Measurements from ENCODE around the gene SOD2.
A peak's percentile ranks its signal among the peaks of the same experiment; 100 is the strongest.
"Not testable (repeated sequence)": the region's sequence is repeated elsewhere in the genome, so short reads cannot be mapped to it uniquely, and the experiment has no call there.

Gene SOD2

GRCh38 chr6:159715605-159716004 is 22.6 kb upstream of the SOD2 start:
- H3K4me3 ChIP-seq (ENCODE audit: low read depth, low read length): no peak overlapping the region
- TF ChIP-seq MYC (IDR thresholded peaks at IDR 0.05; ENCODE audit: low read depth, low read length): no peak
- TF ChIP-seq, protein P1, sequence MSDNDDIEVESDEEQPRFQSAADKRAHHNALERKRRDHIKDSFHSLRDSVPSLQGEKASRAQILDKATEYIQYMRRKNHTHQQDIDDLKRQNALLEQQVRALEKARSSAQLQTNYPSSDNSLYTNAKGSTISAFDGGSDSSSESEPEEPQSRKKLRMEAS (IDR thresholded peaks at IDR 0.05; ENCODE audit: low read depth, low read length): no peak
- no peak for TF ChIP-seq CTCF (IDR thresholded peaks at IDR 0.05; ENCODE audit: low read depth, low read length)
- no peak for TF ChIP-seq POLR2A (IDR thresholded peaks at IDR 0.05; ENCODE audit: extremely low read depth, insufficient read length)

DNA sequence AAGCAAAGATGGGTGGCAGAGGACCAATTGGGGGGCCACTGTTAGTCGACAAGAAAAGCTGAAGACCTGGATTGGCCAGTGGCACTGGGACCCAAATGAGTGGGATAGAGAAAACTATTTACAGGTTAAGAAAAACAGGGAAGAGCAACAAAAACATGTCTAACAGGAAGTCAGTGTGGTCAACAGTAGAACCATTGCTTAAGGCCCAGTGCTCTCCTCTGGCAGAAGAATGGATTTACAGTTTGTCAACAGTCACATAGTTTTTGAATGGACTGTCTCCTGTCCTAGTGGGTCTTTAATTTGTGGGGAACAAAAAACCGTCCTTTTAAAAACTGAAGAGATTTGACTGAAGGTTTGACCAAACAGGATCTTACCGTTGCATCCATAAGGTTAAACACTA is 22.1 kb upstream of the SOD2 start:
- no peak overlapping the region for H3K4me3 ChIP-seq (ENCODE audit: low read depth, low read length)
- peak; percentile 65 for DNase-seq (ENCODE audit: low read depth)
- TF ChIP-seq, protein P1 (IDR thresholded peaks at IDR 0.05; ENCODE audit: low read depth, low read length): no peak
- TF ChIP-seq POLR2A (IDR thresholded peaks at IDR 0.05; ENCODE audit: extremely low read depth, insufficient read length): no peak
- no peak for TF ChIP-seq CTCF (IDR thresholded peaks at IDR 0.05; ENCODE audit: low read depth, low read length)
- no peak for TF ChIP-seq MYC (IDR thresholded peaks at IDR 0.05; ENCODE audit: low read depth, low read length)

More at GRCh38 chr6:159715605-159716004, 22.6 kb upstream of the SOD2 start:
- DNase-seq (ENCODE audit: low read depth): no peak

GRCh38 chr6:159714404-159714803 is 21.4 kb upstream of the SOD2 start:
- DNase-seq (ENCODE audit: low read depth): no peak
- H3K4me3 ChIP-seq (ENCODE audit: low read depth, low read length): no peak overlapping the region
- TF ChIP-seq MYC (IDR thresholded peaks at IDR 0.05; ENCODE audit: low read depth, low read length) (no peak), CTCF (IDR thresholded peaks at IDR 0.05; ENCODE audit: low read depth, low read length) (no peak)
- TF ChIP-seq, protein P1 (IDR thresholded peaks at IDR 0.05; ENCODE audit: low read depth, low read length): no peak

- no peak for DNase-seq (ENCODE audit: low read depth)
- H3K4me3 ChIP-seq (ENCODE audit: low read depth, low read length): no peak overlapping the region
- TF ChIP-seq CTCF (IDR thresholded peaks at IDR 0.05; ENCODE audit: low read depth, low read length) (no peak), MYC (IDR thresholded peaks at IDR 0.05; ENCODE audit: low read depth, low read length) (no peak), POLR2A (IDR thresholded peaks at IDR 0.05; ENCODE audit: extremely low read depth, insufficient read length) (no peak)
- TF ChIP-seq, protein P1 (IDR thresholded peaks at IDR 0.05; ENCODE audit: low read depth, low read length): no peak
These were observed 20.9 kb upstream of the SOD2 start for GRCh38 chr6:159713984-159714383.

- DNase-seq (ENCODE audit: low read depth): not testable (repeated sequence)
These were observed 19.3 kb upstream of the SOD2 start for GRCh38 chr6:159712389-159712788.

GRCh38 chr6:159710603-159711002 is 17.6 kb upstream of the SOD2 start:
- H3K4me3 ChIP-seq (ENCODE audit: low read depth, low read length); DNase-seq (ENCODE audit: low read depth): not testable (repeated sequence)

More at GRCh38 chr6:159712389-159712788, 19.3 kb upstream of the SOD2 start:
- H3K4me3 ChIP-seq (ENCODE audit: low read depth, low read length): not testable (repeated sequence)

DNA sequence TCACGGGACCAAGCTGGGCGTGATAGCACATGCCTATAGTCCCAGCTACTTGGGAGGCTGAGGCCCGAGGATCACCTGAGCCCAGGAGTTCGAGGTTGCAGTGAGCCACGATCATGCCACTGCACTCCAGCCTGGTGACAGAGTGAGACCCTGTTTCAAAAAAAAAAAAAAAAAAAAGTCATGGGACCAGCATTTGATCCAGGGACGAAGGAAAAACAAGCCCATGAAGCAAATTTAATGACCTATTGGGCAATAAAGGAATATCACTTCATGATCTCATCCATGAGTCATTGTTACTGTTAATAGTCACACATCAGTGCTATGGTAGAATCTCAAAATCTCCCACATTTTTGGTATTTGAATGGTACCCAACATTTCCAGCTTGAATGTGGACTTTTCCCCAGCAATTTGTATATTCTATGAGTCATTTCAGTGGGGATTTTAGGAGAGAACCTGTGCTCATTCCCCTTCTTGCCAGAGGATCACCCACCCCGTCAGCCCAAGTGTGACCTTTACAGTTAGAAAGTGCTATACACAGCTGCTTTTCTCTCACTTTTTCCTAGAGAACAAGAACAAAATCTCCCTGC is 8.5 kb upstream of the SOD2 start:
- TF ChIP-seq POLR2A (IDR thresholded peaks at IDR 0.05; ENCODE audit: extremely low read depth, insufficient read length) (no peak), CTCF (IDR thresholded peaks at IDR 0.05; ENCODE audit: low read depth, low read length) (no peak), MYC (IDR thresholded peaks at IDR 0.05; ENCODE audit: low read depth, low read length) (no peak)
- TF ChIP-seq, protein P1 (IDR thresholded peaks at IDR 0.05; ENCODE audit: low read depth, low read length): no peak
- DNase-seq (ENCODE audit: low read depth): peak; percentile 55
- no peak overlapping the region for H3K4me3 ChIP-seq (ENCODE audit: low read depth, low read length)

Data from NB4 (cell line).